B cell (primary cell): ENCODE measurements around the gene CACNA2D3. TPM values are rescaled to one million over a fixed set of nuclear protein-coding genes. Genes with fewer than 3 reads are reported as not detected.

ENCODE experiments used
- ATAC-seq: fragments of 200-7000 bp; cut with Tn5 transposase; one replicate; pipeline ENCODE4 v1.10.0; 2021; ENCODE audit warnings: low read depth, mild to moderate bottlenecking, moderate number of reproducible peaks, moderate library complexity
- CTCF ChIA-PET: fragments of 350-600 bp; sonication (Branson Sonifier 250); formaldehyde crosslinking; loops from one replicate; lab custom pipeline; 2021; ENCODE audit warnings: antibody characterized with exemption, inconsistent platforms; lab: Charles Lee
- POLR2A ChIA-PET: fragments of 350-600 bp; sonication (Branson Sonifier 250); formaldehyde crosslinking; loops from one replicate; lab custom pipeline; 2021; ENCODE audit warnings: antibody characterized with exemption; lab: Charles Lee
- DNase-seq: peaks from one replicate; pipeline ENCODE4 v3.0.0; 2013
- H2AFZ ChIP-seq: 2 replicates; pipeline ENCODE4 v1.6.1; 2012; ENCODE audit warnings: mild to moderate bottlenecking, low read depth, low read length; ENCODE audit not compliant: insufficient read depth, poor library complexity, severe bottlenecking
- H3K27ac ChIP-seq, 2 donors: 1 replicate in 1 of 2; 2 replicates in 1 of 2; pipeline ENCODE4 v1.5.1; 2012 to 2013; ENCODE audit warnings: low read length in 2 of 2, mild to moderate bottlenecking in 2 of 2, moderate library complexity in 1 of 2
- H3K27me3 ChIP-seq, 4 experiments: fragments of 200-600 bp in 1 of 4; sonication (generic) in 1 of 4; replicated peaks in 1 of 4; 1 replicate in 2 of 4; 2 replicates in 2 of 4; pipeline versions ENCODE4 v1.6.1 to v1.7.0; 2013 to 2016; ENCODE audit warnings: low read length in 3 of 4, mild to moderate bottlenecking in 2 of 4, mixed read lengths in 1 of 4, moderate library complexity in 1 of 4; ENCODE audit not compliant: insufficient read depth in 4 of 4, control insufficient read depth in 3 of 4; ENCODE audit errors: control extremely low read depth in 1 of 4
- H3K36me3 ChIP-seq, 2 experiments: replicated peaks in 1 of 2; 1 replicate in 1 of 2; 2 replicates in 1 of 2; pipeline versions ENCODE4 v1.6.1 to v1.7.1; 2013; ENCODE audit warnings: low read length in 1 of 2; ENCODE audit not compliant: insufficient read depth in 2 of 2, control insufficient read depth in 1 of 2; ENCODE audit errors: control extremely low read depth in 1 of 2, extremely low read depth in 1 of 2
- H3K4me1 ChIP-seq, 2 donors: fragments of 200-600 bp in 1 of 2; sonication (generic) in 1 of 2; 1 replicate in 1 of 2; 2 replicates in 1 of 2; pipeline versions ENCODE4 v1.5.1 to v1.6.1; 2013 to 2017; ENCODE audit warnings: low read length in 2 of 2; ENCODE audit not compliant: control insufficient read depth in 2 of 2, insufficient read depth in 2 of 2
- H3K4me2 ChIP-seq: replicated peaks from 2 replicates; pipeline ENCODE3; 2012; ENCODE audit warnings: mild to moderate bottlenecking, low read depth, low read length; ENCODE audit not compliant: poor library complexity, severe bottlenecking
- H3K4me3 ChIP-seq, 5 experiments: fragments of 200-600 bp in 1 of 5; sonication (generic) in 1 of 5; 1 replicate in 3 of 5; 2 replicates in 2 of 5; pipeline versions ENCODE4 v1.5.1 to v1.7.0; 2011 to 2016; ENCODE audit warnings: low read length in 4 of 5, mild to moderate bottlenecking in 4 of 5, low read depth in 2 of 5, control low read depth in 1 of 5, moderate library complexity in 1 of 5; ENCODE audit not compliant: insufficient read depth in 1 of 5; ENCODE audit errors: control extremely low read depth in 1 of 5, extremely low read depth in 1 of 5
- H3K79me2 ChIP-seq: fragments of 200-600 bp; sonication (generic); one replicate; pipeline ENCODE4 v1.6.0; 2016; ENCODE audit warnings: low read length; ENCODE audit not compliant: control insufficient read depth, insufficient read depth
- H3K9ac ChIP-seq: fragments of 200-600 bp; sonication (generic); 2 replicates; pipeline ENCODE4 v1.6.1; 2017; ENCODE audit warnings: mild to moderate bottlenecking, low read length, moderate library complexity
- H3K9me3 ChIP-seq, 3 donors: one replicate each; pipeline versions ENCODE4 v1.6.1 to v1.7.1; 2013; ENCODE audit warnings: low read length in 2 of 3; ENCODE audit not compliant: control insufficient read depth in 2 of 3, insufficient read depth in 1 of 3; ENCODE audit errors: control extremely low read depth in 1 of 3
- H4K20me1 ChIP-seq: 2 replicates; pipeline ENCODE4 v1.6.0; 2012; ENCODE audit warnings: mild to moderate bottlenecking, low read length; ENCODE audit not compliant: insufficient read depth, control insufficient read depth, poor library complexity, severe bottlenecking
- H3K27ac Mint-ChIP-seq: one replicate; pipeline ENCODE4 v1.8.0; 2021; ENCODE audit warnings: mixed read lengths
- H3K27me3 Mint-ChIP-seq: one replicate; pipeline ENCODE4 v1.8.0; 2021; ENCODE audit warnings: mixed read lengths
- H3K4me1 Mint-ChIP-seq: one replicate; pipeline ENCODE4 v1.8.0; 2021; ENCODE audit warnings: mixed read lengths
- H3K4me3 Mint-ChIP-seq: one replicate; pipeline ENCODE4 v1.8.0; 2021; ENCODE audit warnings: mixed read lengths
- H3K9me3 Mint-ChIP-seq: one replicate; pipeline ENCODE4 v1.8.0; 2022; ENCODE audit warnings: mixed read lengths; ENCODE audit not compliant: insufficient read depth
- EZH2 ChIP-seq: IDR thresholded peaks from 2 replicates; pipeline ENCODE4 v1.6.1; 2012; ENCODE audit warnings: borderline replicate concordance, low read depth, mild to moderate bottlenecking, moderate library complexity, low read length; ENCODE audit not compliant: insufficient read depth, poor library complexity, severe bottlenecking
- WGBS: methylation state at CpG from one replicate; pipeline ENCODE4 v1.1.5; 2013; ENCODE audit warnings: missing lambda C conversion rate; ENCODE audit not compliant: insufficient coverage; 5-methylcytosine and 5-hydroxymethylcytosine counted together
- intact Hi-C: fragments of 100-400 bp; cut with micrococcal nuclease; formaldehyde crosslinking; loops from one replicate; pipeline ENCODE4 v1.10.0; 2022
- polyA plus RNA-seq: library from polyadenylated mRNA; depleted of rRNA; stranded (reverse); fragments of >200 nt; gene quantifications from 2 replicates; pipeline ENCODE4 v1.2.3, GENCODE V29; 2012
- total RNA-seq, 2 donors: library from RNA; stranded (reverse); fragments of 120-200 nt in 1 of 2; gene quantifications; 1 replicate in 1 of 2; 2 replicates in 1 of 2; pipeline versions ENCODE4 v1.2.3 to v1.2.4, GENCODE V29; 2013 to 2022
- TF ChIP-seq, protein P1 (sequence below): fragments of 200-600 bp; IDR thresholded peaks from one replicate; pipeline ENCODE4 v1.8.0; 2022; ENCODE audit warnings: antibody characterized with exemption, mild to moderate bottlenecking

The CACNA2D3 gene
- total and polyA plus RNA-seq, 2 donors (not counting 1 experiment from before 2014, with no cell fraction given), result not detected

DNA sequence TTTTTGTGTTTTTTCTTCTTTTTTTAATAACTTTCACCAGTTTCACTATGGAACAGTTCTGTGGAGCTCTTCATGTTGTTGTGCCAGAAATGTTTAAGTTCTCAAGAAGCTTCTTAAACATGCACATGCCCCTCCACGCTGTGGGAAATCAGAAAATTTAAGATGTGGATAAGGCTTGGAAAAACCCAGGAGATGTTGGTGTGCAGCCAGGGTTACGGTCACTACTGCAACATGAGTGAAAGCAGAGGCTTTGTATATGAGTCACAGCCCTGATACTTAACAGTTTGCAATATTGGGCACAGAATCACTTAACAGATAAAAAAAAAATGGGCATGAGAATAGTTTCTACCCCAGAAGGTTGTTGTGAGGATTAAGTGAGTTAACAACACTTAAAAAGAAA, 405.6 kb downstream of the CACNA2D3 start:
- Histone ChIP-seq H2AFZ (no peak overlapping the region), H3K79me2 (no peaks in the 10 kb centered on the region), H3K9me3 (peaks cover 0 to 15% (median 0%) of the 10 kb centered on the region in 3 donors), H3K27me3 (no peaks in the 10 kb centered on the region), H3K4me3 (no peak overlapping the region), H3K27ac (no peak overlapping the region), H3K4me1 (no peaks in the 10 kb centered on the region), H3K36me3 (no peaks in the 10 kb centered on the region), H4K20me1 (no peaks in the 10 kb centered on the region), H3K4me2 (no peak overlapping the region), H3K9ac (no peak overlapping the region)
- 86% methylated on average over 1 of the region's 2 CpGs for WGBS
- CTCF ChIA-PET, result no interaction called here
- TF ChIP-seq EZH2, result no peak
- TF ChIP-seq, protein P1, sequence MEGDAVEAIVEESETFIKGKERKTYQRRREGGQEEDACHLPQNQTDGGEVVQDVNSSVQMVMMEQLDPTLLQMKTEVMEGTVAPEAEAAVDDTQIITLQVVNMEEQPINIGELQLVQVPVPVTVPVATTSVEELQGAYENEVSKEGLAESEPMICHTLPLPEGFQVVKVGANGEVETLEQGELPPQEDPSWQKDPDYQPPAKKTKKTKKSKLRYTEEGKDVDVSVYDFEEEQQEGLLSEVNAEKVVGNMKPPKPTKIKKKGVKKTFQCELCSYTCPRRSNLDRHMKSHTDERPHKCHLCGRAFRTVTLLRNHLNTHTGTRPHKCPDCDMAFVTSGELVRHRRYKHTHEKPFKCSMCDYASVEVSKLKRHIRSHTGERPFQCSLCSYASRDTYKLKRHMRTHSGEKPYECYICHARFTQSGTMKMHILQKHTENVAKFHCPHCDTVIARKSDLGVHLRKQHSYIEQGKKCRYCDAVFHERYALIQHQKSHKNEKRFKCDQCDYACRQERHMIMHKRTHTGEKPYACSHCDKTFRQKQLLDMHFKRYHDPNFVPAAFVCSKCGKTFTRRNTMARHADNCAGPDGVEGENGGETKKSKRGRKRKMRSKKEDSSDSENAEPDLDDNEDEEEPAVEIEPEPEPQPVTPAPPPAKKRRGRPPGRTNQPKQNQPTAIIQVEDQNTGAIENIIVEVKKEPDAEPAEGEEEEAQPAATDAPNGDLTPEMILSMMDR, result no peak
- peaks cover 3% of the 10 kb centered on the region for H3K9me3 Mint-ChIP-seq
- POLR2A ChIA-PET, result no interaction called here
- H3K4me3 Mint-ChIP-seq, result no peak overlapping the region
- ATAC-seq (no peak), DNase-seq (no peak)
- intact Hi-C loops, result no loop called here
- H3K27me3 Mint-ChIP-seq, result peaks cover 2% of the 10 kb centered on the region
- H3K4me1 Mint-ChIP-seq, result no peaks in the 10 kb centered on the region
- H3K27ac Mint-ChIP-seq, result no peak overlapping the region

DNA sequence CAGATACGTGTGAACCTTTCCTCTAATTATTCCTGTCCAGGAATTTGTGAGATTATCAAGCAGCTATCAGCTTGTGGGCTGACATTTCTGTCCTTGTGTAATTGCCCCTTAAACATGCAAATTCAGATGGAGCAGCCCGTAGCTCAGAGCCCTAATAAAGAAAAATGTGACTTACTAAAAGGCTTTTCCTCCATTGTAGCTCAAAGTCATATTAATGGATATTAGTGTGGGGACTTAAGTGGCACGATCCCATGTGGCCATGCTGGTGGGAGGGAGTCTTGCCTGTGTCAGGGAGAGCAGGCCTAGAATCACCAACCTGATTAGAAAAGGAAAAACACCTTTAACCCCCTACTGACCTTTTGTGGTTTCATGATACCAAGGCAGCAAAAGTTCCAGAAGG, 406.3 kb downstream of the CACNA2D3 start:
- Mint-ChIP-seq H3K27ac (no peak overlapping the region), H3K9me3 (peaks cover 3% of the 10 kb centered on the region), H3K4me3 (no peak overlapping the region), H3K4me1 (no peaks in the 10 kb centered on the region), H3K27me3 (peaks cover 4% of the 10 kb centered on the region)
- DNase-seq, result no peak
- 100% methylated on average over 1 of the region's 3 CpGs for WGBS
- Histone ChIP-seq H2AFZ (no peak overlapping the region), H3K27ac (no peak overlapping the region), H3K4me1 (no peaks in the 10 kb centered on the region), H3K9me3 (peaks cover 0 to 15% (median 0%) of the 10 kb centered on the region in 3 donors), H3K36me3 (no peaks in the 10 kb centered on the region), H3K79me2 (no peaks in the 10 kb centered on the region), H4K20me1 (no peaks in the 10 kb centered on the region), H3K9ac (no peak overlapping the region), H3K4me3 (no peak overlapping the region), H3K4me2 (no peak overlapping the region), H3K27me3 (no peaks in the 10 kb centered on the region)
- intact Hi-C loops, result no loop called here
- ChIA-PET CTCF (no interaction called here), POLR2A (no interaction called here)
- TF ChIP-seq EZH2, result no peak
- TF ChIP-seq, protein P1, result no peak
- no peak for ATAC-seq
